ENCODE results near the gene RASD1.

RASD1 gene

DNA sequence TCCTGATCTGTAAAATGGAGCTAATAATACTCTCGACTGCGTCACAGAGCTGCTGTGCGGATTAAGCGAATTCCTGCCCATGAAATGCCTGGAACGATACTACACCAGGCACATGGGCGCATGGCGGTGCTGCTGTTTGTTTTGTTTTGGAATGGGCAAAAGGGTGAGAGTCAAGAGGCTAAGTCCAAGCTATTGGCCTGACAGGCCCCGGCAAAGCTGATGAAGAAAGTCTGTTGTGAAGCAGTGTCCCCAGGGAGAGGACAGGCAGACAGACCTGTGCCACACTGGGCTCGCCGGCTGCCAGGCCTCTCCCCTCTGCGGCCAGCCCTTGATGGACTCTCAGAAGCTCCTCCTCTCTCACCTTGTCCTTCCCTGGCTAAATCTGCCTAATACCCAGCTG lies 31.3 kb upstream of the RASD1 start:
- no peak for DNase-seq (ENCODE audit: low spot score)

DNA sequence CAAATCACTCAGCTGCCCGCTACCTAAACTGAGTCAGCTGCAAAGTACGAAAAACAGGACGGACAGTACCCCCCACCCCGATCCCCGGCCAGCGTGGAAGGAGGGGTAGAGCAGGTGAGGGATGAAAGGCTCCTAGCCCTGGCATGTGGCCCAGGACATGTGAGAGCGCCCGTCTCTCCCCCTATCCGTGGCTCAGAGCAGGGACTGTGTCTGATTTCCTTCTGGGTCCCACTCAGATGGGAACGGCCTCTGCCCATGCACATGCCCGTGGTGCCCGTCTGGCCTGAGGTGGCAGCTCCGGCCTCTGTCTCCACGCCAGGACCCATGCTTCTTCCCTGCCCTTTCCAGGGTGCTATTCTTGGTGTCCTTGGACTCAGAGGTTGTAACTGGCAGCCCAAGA lies 30.2 kb upstream of the RASD1 start:
- DNase-seq (ENCODE audit: low spot score), result no peak

DNA sequence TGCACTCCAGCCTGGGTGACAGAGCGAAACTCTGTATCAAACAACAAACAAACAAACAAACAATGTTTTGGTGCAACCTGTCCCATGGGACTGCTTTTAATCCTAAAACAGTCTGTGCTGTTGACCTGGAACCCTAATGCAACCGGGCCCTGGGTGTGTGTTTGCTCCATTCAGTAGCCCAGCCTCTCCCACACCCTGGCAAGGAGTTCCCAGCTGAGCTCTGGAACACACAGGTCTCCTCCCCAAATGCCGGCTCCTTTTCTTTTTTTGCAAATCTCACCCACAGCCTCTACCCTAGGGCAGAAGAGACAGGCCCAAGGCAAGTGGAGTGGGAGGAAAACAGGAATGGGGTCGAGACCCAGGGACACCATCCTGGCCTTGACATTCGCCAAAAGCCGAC lies 29.8 kb upstream of the RASD1 start:
- DNase-seq (ENCODE audit: low spot score), result no peak

DNA sequence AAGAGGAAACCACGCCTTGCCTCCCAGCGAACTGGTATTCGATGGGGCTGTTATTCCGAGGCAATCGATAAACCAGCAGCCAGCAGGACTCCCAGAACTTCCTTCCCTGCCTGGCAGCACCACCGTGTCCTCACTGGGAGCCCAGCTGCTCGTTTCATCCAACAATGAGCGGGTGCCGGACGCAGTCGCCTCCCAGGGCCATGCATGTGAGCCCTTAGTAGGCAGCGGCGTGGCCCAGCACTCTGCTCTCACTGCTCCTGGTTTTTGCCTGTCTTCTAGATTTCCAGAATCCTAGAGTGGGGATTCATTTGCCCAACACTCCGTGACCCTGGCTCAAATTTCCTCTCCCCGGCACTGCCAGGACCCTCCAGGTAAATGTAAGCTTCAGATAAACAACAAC lies 29.1 kb upstream of the RASD1 start:
- DNase-seq (ENCODE audit: low spot score), result no peak

DNA sequence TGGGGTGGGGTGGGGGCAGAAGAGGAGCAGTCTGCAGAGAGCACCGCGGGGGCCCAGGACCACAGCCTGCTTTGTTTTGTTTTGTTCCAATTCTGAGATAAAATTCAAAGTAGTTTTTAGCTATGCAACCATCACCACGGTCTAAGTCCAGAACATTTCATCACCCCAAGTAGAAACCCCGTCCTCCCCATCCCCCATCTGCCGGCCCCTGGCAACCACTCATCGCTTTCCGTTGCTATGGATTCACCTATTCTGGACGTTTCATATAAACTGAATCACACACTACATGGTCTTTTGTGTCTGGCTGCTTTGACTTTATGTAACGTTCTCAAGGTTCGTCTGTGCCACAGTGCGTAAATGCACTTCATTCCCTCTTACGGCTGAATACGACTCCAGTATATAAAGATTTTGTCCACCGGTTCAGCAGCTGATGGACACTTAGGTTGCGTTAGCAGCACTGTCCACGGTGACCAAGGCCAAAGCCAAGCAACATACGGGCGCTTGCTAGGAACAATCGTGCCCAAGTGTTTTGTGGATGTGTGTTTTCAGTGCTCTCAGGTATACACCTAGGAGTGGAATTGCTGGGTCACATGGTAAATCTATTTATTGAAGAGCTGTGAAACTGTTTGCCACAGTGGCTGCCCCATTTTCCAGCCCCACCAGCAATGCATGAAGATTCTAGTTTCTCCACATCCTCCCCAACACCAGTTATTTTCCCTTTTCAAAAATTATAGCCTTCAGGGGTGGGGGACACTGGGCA lies 27.7 kb upstream of the RASD1 start:
- no peak for DNase-seq (ENCODE audit: low spot score)

DNA sequence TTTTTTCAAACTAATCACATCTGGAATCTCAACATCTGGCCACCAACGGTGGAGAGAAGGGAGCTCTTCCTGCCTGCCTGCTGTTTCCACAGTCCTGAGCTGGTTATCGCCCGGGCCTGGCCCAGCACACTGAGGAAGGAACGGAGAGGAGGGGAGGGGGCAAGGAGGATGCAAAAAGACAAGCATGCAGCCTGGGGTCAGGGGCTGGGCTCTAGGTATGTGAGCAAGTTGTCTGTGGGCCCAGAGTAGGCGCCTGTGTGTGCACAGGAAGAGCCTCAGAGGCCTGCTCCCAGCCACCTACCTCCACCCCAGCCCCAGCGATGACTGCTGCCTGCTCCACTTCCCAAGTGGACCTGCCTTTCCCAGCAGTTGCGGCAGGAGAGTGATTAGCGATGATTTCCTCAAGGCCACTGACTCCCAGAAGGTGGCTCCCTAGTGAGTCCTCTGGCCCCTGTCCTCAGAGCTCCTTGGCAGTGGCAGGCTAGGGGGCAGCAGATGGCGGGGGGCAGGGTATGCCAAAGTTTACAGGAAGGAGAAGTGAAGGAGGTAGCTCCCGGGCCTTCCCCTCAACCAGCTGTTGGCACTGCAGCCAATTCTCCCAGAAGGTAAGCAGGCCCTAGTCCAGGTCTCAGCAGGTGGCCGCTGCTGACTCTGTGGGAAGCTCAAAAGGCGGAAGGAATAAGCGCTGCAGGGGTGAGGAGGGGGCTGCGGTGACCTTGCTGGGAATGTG lies 27.0 kb upstream of the RASD1 start:
- no peak for DNase-seq (ENCODE audit: low spot score)

DNA sequence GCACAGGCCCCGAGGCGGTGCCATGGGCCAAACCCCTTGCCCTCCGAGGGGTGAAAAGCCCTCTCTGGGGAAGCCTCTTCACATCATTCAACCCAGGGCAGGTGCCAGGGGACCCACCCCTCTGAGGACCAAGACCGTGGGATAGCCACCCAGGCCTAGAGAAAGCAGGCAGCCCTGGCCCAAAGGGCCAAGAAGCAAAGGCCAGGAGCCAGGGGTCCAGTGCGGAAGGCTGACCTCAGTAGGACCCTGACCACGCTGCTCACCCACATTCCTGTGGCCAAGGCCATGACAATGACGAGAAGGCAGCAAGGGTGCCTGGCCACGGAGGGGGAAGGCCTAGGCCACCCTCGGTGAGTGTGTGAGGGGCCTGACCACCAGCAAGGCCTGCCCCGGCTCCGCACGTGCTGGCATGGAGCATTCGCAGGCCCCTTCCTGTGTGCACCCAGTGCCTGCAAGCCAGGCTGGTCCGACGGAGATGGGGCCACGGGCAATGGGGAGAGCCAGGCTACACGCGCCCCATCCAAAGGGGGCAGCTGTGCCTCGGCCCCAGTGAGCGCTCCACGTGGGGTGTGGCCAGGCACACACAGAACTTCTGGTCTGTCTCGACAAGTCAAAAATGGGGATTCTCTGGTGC lies 24.5 kb upstream of the RASD1 start:
- no peak for DNase-seq (ENCODE audit: low spot score)

DNA sequence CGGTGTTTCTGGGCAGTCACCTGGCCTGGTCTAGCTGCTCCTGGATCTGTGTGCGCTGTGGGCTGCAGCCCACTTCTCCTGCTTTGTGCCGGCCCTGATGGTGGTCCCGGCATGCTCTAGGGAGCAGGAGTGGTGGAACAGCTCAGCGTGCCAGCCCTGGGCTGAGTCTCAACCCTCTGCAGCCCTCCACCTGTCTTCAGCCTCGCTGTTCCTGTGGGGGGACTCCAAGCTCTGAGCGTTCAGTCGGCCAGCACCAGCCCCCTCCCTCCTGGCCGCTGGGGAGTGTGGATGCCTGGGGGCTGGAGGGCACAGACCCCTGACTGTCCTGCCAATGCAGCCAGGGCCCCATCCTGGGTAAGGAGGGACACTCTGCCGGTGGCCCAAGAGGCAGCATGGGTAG lies 23.7 kb upstream of the RASD1 start:
- no peak for DNase-seq (ENCODE audit: low spot score)

DNA sequence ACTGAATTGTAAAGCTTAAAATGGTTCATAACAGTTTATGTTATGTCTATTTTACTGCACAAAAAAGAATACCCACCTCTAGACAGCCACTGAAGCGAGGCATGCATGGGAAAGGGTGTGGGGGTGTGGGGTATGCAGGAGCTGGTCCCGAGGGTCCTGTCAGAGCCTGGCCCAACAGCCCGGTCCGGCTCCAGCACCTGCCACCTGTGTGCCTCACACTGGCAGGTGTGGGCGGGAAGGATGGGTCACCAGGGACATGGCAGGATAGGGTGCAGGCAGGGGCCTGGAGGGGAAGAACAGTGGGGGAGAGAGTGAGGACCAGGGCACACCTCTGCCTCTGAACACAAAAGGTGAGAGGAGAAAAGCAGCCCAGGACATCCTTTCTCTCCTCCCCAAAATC lies 22.8 kb upstream of the RASD1 start:
- no peak for DNase-seq (ENCODE audit: low spot score)

DNA sequence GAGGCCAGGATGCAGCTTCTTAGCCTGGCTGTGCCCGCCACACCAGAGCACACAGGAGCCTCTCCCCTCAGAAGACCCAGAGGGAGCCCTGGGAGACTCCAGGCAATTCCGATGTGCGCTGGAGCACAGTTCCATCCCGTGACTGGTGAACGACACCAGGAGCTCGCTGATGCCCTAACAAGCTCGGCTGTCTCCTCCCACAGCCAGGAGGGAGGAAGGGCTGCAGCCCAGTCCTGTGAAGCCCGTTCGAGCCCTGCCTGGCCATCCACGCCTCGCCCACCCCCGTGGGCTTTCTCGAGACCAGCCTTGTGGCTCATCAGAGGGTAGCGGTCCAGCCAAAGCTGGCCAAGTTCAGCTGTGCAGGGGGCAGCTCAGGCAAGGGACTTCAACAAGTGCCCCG lies 21.8 kb upstream of the RASD1 start:
- DNase-seq (ENCODE audit: low spot score), result no peak

DNA sequence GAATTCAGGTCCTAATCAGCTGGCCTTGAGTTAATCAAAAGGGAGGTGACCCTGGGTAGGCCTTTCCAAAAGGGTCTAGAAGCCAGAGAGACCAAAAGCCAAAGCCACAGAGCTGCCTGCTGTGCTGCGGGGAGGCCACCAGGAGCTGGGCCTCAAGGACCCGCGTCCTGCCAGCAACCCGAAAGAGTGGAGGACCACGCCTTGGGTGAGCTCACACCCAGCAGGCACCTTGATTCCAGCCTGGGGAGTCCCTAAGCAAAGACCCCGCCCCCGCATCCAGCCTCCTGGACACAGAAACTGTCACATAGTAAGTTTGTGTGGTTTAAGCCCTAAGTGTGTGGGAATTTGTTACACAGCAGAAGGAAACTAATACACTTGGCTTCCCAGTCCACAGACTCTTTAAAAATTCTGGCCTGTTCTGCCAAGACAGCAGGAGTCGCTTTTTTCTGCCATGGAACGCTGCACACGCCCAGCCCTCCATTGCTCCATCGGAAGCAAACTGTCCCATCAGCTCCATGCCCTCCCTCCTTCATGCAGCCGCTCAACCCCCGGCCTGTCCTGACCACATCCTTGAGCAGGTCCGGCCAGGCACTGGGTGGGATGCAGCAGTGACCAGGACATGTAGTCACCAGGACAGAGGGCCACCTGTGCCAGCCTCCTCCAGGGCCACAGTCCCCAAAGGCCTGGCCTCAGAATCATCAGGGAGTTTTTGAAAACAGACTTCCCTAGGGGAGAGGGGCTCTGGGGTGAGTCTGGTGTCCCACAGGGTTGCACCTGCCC lies 20.9 kb upstream of the RASD1 start:
- no peak for DNase-seq (ENCODE audit: low spot score)

DNA sequence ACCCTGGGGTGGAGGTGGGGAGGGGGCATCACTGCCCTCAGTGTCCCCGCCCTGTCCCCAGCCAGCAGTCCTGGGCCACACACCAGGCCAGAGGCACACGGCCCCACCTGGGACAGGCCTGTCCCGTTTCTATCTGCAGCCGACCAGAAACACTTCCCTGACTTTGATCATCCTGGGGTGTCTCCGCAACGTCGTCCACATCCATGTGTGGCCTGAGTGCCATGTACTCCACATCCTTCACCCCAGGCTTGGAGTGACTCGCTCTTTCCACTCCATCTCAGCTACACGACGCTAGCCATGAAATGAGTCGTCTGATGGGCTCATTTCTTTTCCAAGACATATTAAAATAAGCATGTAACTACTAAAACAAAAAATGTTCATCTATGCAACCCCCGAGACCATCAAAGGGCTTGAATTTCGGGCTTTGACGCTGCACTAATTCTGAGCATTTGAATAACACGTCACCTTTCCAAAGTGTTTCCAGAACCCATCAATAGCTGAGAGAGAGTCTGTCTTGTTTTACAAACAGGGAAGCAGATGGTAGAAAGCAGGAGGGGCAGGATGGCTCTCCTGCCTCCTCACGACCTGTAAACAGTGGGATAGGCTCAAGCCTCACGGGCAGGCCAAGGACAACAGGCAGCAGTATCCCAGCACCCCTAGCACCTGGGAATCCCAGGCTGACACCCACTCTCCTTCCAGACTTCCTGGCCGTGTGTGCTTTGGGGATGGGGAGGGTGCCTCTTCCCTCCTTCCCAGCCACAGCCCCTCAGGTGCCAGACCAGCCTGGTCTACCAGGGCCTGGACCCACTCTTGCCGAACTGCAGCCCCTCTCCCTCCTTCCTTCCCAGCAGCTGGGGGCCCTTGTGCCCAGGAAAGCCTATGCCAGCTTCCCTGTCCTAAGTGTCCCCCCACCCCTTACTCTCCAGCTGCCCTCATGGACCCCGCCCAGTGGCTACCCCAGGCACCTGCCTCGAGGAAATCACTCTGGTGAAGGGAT lies 20.0 kb upstream of the RASD1 start:
- DNase-seq (ENCODE audit: low spot score), result no peak

DNA sequence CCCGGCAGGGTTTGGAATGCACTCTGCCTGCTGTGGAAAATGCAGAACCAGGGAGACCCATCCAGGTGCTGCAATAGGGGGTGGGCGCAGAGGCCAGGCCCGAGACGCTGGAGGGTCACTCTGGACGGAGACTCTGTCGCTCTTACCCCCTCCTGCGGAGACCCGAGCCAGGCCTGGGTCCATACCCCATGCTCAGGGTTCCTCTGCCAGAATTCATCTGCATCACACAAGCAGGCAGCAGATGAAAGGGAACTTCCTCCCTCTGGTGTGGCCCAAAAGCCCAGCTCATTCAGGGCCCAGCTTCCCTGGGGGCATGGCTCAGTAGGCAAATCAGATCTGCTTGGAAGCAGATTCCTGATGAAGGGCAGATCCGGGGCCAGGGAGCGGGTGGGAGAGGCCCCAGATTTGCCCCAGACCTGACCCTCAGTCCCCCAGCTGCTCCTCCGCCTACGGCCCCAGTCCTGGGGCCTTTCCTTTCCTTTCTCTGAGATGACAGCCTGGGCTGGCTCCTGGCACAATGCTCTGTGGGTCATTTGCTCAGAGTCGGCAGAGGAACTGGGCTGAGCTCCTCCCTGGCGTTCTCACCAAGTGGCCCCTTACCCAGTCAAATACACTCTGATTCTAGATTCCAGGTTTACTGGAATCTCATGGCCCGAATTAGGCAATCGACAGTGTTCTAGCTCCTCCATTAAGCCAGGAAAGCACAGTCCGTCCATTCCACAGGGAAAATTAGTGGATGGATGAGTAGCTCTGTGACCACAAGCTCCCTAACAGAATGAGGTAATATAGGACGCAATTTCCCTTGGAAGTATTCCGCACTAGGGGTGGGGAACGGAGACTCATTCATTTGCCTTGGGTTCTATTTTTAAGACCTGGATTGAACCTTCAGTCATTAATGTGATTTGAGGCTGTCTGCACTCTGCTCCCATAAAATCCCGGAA lies 19.1 kb upstream of the RASD1 start:
- no peak for DNase-seq (ENCODE audit: low spot score)

DNA sequence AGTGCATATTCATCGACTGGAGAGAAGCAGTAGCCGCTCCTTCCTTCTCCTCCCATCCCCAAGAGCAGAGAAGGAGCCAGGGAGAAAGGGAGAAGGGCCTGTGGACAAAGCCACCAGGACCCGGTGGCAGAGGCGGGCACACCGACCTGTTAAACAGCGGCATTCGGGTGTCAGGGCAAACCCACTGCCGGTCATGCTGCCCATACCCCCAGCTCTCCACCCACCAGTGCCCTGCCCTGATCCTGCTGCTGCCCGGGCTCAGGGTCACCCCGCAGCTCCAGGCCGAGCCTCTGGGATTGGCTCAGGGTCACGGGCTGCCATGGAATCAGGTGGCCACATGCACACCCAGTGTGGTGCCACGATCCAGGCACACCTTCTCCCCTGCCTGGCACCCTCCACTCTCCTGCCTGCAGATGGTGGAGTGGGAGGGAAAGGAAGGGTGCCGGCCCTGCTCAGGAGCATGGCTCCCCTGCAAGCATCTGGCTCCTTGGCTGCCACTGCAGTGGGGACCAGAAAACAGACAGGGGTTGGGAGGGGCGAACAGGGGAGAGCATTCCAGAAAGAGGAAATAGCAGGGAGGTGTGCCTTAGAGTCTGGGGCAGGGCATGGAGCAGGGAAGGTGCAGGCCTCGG lies 18.3 kb upstream of the RASD1 start:
- no peak for DNase-seq (ENCODE audit: low spot score)

DNA sequence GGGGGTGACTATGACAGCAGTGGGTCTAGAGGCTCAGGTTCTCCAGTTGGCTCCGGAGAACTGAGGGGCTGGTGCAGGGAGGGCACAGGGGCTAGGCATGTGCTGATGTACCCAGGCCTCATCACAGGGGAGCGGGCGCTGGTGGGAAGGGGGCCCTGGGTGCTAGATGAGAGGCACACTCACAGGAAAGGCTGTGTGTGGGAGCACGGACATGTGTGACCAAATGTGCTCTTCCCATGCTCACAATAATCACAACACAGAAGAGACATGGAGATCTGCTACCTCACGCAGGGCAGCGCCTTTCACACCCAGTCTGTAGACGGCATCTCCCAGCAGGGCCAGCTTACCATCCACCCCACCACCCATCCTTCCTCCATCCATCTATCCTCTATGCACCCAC lies 17.4 kb upstream of the RASD1 start:
- no peak for DNase-seq (ENCODE audit: low spot score)

DNA sequence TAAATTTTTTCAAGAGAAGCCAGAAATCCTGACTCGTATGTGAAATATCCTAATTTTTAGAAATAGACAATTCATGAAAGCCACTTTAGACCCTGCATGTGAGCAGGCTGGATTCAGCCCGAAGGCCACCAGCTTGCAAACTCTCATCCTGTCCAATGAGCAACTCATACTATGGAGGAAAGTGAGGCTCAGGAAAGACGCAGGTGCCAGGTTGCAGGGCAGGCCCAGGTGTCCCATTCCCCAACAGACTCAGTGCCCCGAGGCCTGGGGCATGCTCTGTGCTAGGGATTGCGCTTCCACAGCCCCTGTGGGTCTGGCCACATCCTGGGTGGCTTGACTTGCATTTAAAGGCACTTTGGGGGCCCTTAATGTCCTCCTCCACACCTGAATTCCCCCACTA lies 16.7 kb upstream of the RASD1 start:
- DNase-seq (ENCODE audit: low spot score), result no peak

DNA sequence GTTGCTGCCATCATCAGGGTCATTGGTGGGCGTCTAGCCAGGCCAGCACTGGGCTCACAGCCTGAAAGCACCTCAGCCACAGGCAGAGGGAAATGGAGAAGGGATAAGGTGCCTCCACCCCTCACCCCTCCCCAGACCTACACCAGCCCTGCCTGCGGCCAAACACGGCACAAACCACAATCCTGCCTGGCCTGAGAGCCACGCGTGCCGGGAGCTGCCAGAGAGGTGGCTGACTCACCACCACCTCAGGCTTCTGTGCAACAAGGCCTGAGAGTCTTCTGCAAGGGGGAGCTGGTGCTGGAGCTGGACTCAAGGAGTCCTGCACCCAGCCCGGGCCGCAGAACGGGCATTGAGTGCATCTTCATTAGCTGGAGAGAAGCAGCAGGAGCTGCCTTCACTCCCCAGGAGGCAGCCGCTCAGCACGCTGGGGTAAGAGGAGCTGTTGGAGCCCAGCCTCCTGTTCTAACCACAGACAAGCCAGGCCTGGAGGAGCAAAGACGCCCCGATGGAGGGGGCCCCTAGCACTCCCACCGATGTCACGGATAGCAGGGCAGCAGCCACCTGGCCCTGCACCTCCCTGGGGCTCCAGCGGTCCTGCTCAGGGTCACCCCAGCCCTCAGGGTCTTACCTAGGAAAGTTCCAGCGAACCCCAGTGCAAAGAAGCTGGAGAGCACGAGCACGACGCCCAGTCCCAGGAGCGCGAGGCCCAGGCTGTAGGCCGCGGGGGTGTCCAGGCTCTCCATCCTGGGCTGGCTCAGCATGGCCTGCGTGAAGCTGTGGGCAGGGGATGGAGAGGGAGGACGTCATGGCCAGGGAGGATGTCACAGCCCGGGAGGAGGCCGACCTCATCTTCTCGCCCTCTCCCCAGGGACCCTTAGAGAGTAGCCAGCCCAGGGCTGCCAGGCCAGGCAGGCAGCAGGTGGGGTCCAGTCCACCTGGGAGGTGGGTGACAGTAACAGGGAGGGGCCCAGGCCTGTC lies 16.0 kb upstream of the RASD1 start:
- no peak for DNase-seq (ENCODE audit: low spot score)

DNA sequence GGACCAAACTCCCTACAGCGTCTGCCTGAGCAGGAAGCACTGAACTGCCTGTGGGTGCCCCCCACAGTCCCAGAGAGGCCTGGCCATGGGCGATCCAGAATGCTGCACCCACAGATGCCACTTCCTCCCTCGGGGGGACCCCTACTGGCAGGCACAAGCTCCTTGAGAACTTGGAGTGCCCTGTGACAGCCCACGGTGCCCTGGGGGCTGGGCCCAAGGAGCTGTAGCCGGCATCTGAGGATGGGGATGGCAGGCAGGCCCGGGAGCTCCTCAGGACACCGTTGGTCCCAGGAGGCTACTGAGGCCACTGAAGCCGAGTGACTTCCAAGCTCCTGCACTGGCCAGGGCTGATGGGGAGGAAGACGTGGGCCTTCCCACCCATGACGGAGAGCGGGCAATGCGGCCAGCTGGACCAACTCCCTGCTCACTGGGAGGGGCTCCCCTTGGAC lies 15.1 kb upstream of the RASD1 start:
- DNase-seq (ENCODE audit: low spot score), result no peak
